Stimulated activated naive CD8-positive, alpha-beta T cell treated with anti-CD3 and anti-CD28 coated beads, Interleukin-15, Interleukin-2, amounts not matched to agents 100 ng/mL and 50 ng/mL, for 24 hours (primary cell): ENCODE data around the gene DUSP2.

Source experiments
- H3K27ac Mint-ChIP-seq: one replicate; pipeline ENCODE4 v1.8.0; 2021; ENCODE audit warnings: mild to moderate bottlenecking, mixed read lengths
- H3K27me3 Mint-ChIP-seq: one replicate; pipeline ENCODE4 v1.8.0; 2021; ENCODE audit warnings: mixed read lengths
- H3K36me3 Mint-ChIP-seq: one replicate; pipeline ENCODE4 v1.8.0; 2021; ENCODE audit warnings: low read depth, mixed read lengths
- H3K4me1 Mint-ChIP-seq: one replicate; pipeline ENCODE4 v1.8.0; 2021; ENCODE audit warnings: low read depth, mixed read lengths
- H3K4me3 Mint-ChIP-seq: one replicate; pipeline ENCODE4 v1.8.0; 2021; ENCODE audit warnings: mild to moderate bottlenecking, mixed read lengths
- H3K9me3 Mint-ChIP-seq: one replicate; pipeline ENCODE4 v1.8.0; 2021; ENCODE audit warnings: mixed read lengths

Gene DUSP2

DNA sequence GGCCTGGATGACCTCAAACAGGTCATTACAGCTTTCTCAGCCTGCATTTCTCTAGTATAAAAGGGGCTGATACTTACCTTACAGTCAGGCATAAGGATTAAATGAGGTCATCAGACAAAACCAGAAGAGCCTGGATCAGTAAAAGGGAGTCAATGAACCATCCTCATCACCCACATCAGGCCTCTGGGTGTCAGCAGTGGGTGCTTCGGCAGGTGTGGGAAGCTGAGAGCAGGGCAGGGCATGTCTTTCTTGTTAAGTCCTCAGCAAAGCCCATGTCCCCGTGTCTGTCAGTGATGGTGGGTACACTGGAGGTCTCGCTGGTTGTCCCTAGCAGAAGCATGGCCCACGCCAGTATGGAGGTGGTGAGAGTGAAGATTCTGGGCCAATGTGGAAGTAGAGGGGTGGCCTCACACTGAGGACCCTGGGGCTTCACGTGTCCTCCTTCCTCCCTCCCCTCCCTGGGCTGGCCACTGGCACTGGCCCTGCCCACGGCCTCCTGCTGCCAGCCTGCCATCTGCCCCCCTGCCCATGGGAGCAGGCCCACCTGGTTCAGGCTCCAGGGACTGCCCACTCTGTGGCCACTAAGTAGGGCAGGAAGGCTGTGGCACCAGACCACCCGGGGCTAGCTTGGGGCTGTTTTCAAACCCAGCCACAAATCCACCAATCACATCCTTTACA, 33.3 kb downstream of the DUSP2 start:
- Mint-ChIP-seq H3K4me1 (peaks cover 7% of the 10 kb centered on the region), H3K9me3 (no peaks in the 10 kb centered on the region), H3K27ac (no peak overlapping the region), H3K27me3 (peaks cover 8% of the 10 kb centered on the region), H3K4me3 (no peak overlapping the region), H3K36me3 (no peaks in the 10 kb centered on the region)

DNA sequence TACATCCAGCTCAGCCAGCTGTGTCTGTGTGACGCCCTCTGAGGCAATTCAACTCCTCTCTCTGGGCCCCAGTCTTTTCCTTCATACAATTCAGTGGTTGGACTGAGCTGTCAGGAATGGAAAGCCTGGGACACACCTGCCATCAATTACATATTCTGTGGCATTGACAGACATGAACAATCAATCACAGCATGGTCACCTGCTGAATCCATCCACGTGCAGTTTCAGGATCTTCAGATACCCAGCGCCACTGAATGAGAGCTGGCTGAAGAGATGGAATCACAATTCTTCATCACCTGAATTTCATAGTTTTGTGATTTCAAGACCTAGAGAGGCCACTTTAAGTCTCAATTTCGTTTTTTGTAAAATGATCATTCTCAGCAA, 34.0 kb downstream of the DUSP2 start:
- Mint-ChIP-seq H3K4me1 (peaks cover 7% of the 10 kb centered on the region), H3K27ac (no peak overlapping the region), H3K4me3 (no peak overlapping the region), H3K27me3 (peaks cover 8% of the 10 kb centered on the region), H3K36me3 (no peaks in the 10 kb centered on the region), H3K9me3 (no peaks in the 10 kb centered on the region)

DNA sequence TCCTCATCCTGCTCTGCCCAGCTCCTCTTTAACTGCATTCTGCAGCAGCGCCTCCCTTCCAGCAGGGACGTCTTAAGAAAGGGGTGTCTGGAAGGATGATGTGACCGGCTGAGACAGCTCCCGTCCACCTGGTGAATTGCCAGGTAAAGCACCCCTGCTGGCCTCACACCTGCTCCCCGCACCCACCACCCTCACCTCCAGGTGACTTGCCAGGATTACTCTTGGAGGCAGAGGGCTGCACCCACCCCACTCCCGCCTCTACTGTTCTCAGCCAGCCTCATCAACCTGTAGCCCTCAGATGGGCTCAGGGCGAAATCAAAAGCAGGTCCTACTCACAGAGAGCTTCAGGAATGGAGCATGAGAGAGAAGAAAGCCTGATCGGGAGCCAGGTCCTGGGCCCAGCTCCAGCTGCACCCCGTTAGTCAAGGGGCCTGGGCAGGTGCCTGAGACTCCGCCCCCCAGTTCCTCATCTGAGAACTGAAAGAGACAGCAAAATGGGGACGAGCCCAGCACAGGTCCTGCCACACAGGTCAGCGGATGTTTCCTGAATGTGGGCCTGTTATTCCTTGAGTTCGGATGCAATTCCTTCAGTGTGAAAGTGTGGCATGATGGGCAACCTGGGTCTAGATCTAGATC, 34.5 kb downstream of the DUSP2 start:
- Mint-ChIP-seq H3K4me1 (peaks cover 6% of the 10 kb centered on the region), H3K36me3 (no peaks in the 10 kb centered on the region), H3K9me3 (no peaks in the 10 kb centered on the region), H3K27me3 (peaks cover 6% of the 10 kb centered on the region), H3K4me3 (no peak overlapping the region), H3K27ac (no peak overlapping the region)

DNA sequence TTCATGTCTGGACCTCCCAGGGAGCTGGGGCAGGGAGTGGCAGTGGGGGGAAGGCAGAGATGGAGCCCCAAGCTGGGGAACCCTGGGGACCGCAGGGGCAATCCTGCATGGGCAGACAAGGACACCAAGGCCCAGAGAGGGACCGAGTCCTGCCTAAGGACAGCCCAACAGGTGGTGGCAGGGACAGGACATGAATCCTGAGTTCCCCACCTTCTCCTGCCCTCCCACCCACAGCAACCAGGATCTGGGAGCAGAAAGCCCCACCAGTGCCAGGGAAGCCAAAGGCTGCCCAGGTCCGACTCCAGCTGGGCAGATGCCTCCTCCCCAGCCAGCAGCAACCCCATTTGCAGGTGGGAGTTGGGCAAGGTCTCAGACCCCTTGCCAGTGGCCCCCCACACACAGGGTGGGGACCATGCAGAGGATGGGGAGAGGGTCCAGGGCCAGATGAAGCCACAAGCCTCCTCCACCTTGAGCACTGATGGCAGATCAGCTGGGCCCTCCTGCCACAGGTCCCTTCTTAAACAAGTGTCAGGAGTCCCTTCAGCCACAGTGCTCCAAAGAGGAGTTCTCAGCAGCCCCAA, 35.2 kb downstream of the DUSP2 start:
- Mint-ChIP-seq H3K27ac (no peak overlapping the region), H3K4me1 (no peaks in the 10 kb centered on the region), H3K27me3 (no peaks in the 10 kb centered on the region)

DNA sequence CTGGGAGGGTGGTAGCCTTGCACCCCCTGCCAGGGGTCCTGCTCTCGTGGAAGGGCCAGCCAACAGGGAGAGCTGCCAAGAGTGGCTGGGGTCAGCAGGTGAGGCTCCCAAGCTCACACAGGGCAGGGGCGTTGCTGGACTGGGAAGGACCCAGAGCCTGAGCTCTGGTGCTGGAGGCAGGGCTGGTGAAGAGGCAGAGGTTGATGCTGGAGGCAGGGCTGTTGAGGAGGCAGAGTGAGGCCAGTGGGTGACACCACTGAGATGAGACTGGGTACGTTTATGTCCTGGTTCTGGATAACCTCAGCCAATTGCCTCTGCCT, 35.9 kb downstream of the DUSP2 start:
- Mint-ChIP-seq H3K4me3 (no peak overlapping the region), H3K36me3 (no peaks in the 10 kb centered on the region), H3K9me3 (no peaks in the 10 kb centered on the region), H3K4me1 (no peaks in the 10 kb centered on the region), H3K27me3 (no peaks in the 10 kb centered on the region), H3K27ac (no peak overlapping the region)

More for the DNA sequence above, 35.2 kb downstream of the DUSP2 start:
- Mint-ChIP-seq H3K9me3 (no peaks in the 10 kb centered on the region), H3K36me3 (no peaks in the 10 kb centered on the region), H3K4me3 (no peak overlapping the region)

DNA sequence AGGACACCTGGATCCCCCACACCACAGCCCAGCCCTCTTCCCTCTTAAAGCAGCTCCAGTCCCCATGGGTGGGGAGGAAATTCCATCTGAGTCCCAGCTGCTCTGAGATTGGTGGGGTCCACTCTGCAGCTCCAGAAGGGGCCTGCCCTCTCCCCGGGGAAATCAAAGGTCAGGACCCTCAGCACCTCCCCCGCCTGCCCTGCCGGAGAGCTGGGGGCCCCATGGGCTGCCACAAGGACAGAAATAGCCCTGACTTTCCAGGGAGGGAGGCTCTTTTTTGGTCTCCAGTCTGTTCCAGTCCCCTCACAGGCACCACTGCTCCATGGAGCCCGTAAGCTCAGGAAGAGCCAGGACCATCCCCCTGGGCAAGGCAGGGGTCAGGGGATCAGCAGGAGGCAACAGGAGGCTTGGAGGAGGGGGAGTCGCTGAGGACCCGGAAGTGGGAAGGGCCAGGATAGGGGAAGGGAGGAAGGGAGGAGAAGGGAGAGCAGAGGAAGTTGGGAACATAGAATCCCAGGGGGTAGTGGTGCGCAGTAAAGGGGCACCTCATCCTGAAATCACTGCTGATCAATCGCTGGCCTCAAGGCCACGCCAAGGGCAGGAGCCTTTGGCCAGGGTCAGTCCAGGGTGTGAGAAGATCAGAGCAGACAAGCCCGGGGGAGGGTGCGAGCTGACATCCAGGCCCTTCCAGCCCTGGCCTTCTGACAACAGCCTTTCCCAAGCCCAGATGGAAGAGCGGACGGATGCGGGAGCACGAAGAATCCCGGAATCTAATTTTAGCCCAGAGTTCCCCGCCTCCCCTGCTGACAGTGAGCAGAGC, 36.5 kb downstream of the DUSP2 start:
- Mint-ChIP-seq H3K27ac (no peak overlapping the region), H3K4me3 (no peak overlapping the region), H3K36me3 (no peaks in the 10 kb centered on the region), H3K9me3 (no peaks in the 10 kb centered on the region), H3K27me3 (no peaks in the 10 kb centered on the region), H3K4me1 (no peaks in the 10 kb centered on the region)

DNA sequence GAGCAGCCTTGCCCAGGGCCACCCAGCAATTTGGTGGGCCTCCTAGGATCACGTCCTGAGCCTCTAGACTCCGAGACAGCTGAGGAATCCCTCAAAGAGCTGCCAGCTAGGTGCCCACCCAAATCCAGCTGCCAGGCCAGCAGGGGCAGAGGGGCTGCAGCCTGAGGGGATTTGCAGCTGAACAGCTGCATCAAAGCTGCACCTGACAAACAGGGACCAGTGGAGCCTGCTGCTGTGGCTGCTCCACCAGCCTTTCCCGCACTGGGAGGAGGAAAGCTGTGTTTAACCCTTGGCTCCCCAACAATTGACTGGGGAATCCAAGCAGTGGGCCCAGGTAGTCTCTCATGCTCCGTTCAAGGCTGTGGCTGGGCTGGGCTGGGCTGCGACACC, 37.1 kb downstream of the DUSP2 start:
- no peaks in the 10 kb centered on the region for H3K36me3 Mint-ChIP-seq
- no peaks in the 10 kb centered on the region for H3K27me3 Mint-ChIP-seq
- no peak overlapping the region for H3K27ac Mint-ChIP-seq
- H3K9me3 Mint-ChIP-seq: no peaks in the 10 kb centered on the region
- H3K4me1 Mint-ChIP-seq: no peaks in the 10 kb centered on the region
- H3K4me3 Mint-ChIP-seq: no peak overlapping the region

DNA sequence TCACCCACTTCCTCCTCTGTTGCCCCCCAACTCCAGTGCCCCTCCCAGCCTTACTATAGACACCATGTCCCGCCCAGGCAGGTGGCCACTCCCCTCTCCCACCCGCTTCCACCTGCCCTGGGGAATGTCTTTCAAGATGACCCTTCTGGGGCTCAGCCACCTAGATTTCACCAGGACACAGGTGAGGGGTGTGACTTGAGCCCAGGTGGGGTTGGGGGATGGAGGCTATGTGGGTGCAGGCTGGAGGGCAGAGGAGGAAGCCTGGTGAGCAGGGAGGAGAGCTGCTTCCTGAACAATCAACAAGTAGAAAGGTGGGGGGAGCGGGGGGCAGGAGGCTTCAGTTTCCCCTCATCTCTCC, 37.6 kb downstream of the DUSP2 start:
- Mint-ChIP-seq H3K27ac (no peak overlapping the region), H3K36me3 (no peaks in the 10 kb centered on the region), H3K9me3 (no peaks in the 10 kb centered on the region), H3K4me1 (no peaks in the 10 kb centered on the region), H3K27me3 (no peaks in the 10 kb centered on the region), H3K4me3 (no peak overlapping the region)

DNA sequence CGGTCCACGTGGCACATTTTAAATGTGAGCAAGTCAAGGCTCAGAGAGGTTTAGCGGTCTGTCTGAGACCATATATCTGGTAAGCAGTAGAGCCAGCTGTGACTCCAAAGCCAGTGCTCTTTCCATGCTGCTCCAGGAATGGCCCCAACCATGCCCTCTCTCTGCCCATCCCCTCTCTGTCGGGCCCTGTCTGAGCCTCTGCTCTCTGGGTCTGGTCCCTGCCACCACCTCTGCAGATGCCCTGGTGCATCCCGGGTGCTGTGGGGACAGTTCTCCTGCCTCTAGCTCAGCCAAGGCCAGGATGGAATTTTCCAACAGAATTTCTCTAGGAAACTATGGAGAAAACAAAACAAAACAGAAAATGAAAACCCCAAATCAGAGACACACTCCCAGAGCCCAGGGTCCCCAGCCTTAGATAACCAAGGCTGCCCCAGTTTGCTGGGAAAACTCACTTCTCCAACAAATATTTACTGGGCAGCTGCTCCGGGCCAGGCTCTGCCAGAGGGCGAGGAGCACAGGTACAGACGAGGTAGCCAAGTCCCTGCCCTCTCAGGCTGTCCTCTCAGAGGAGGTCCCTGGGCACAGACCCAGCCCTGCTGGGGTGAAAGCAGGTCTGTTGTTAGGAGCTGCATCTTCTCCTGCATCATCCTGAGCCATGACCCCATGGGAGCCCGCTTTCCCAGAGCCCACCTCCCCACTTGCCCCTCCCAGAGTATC, 38.1 kb downstream of the DUSP2 start:
- Mint-ChIP-seq H3K36me3 (no peaks in the 10 kb centered on the region), H3K4me3 (no peak overlapping the region), H3K27me3 (no peaks in the 10 kb centered on the region), H3K27ac (no peak overlapping the region), H3K9me3 (no peaks in the 10 kb centered on the region), H3K4me1 (no peaks in the 10 kb centered on the region)

DNA sequence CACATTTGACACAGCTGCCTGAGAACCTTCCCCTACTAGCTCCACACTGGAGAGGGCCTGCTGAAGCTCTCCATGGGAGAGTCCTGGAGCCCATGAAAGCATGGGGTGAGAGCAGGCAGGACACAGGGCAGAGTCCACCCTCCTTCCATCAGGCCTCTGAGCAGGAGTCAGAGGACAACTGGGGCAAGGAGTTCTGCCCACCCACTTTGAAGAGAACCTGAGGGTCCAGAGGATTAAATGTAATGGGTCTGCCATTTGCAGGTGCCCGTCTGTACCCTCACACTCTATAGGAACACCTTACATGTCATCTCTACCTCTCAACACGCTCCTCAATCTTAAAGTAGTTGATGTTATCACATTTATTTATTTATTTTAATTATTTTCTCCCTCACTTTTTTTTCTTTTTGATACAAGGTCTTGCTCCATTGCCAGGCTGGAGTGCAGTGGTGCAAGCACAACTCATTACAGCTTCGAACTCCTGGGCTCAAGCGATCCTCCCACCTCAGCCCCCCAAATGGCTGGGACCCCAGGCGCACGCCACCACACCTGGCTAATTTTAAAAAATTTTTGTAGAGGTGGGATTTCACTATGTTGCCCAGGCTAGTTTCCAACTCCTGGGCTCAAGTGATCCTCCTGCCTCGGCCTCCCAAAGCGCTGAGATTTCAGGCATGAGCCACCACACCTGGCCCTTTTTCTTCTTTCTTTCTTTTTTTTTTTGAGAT, 39.1 kb downstream of the DUSP2 start:
- H3K4me1 Mint-ChIP-seq: no peaks in the 10 kb centered on the region
- no peaks in the 10 kb centered on the region for H3K9me3 Mint-ChIP-seq
- no peaks in the 10 kb centered on the region for H3K36me3 Mint-ChIP-seq
- H3K27me3 Mint-ChIP-seq: no peaks in the 10 kb centered on the region
- no peak overlapping the region for H3K4me3 Mint-ChIP-seq
- H3K27ac Mint-ChIP-seq: no peak overlapping the region

DNA sequence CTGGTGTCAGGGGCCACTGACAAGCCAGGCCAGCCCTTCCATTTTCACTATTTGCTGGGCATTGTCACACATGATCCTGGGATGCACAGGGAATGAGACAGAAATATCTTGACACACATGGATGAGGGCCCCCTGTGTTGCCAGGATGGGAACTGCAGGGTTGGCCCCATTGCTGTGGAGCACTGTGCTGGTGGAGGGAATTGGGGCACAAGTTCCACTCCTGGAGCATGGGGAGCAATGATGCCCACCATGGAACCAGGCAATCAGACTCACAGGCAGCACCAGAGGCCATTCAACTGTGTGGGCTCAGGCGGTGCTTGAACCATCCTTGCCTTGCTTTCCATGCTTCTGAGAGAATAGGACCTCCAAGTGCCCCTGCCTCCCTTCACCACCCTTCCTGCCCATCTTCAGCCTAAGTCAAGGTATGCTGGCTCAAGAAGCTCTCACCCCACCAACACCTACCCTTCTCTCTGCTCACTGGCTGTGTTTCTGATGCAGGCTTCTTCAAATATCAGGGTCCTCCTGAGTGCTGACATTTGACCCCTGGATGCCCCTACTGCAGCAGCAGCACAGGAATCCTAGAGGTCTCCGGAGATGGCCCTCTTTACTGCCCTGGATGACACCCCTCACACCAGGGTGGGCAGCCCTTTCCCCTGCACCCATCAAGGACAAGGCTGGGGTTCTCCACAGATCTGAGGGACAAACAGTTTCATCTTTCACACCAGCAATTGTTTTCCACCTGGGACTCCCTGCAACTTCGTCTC, 39.9 kb downstream of the DUSP2 start:
- H3K27me3 Mint-ChIP-seq: no peaks in the 10 kb centered on the region
- no peak overlapping the region for H3K4me3 Mint-ChIP-seq
- H3K9me3 Mint-ChIP-seq: no peaks in the 10 kb centered on the region
- no peaks in the 10 kb centered on the region for H3K36me3 Mint-ChIP-seq
- H3K4me1 Mint-ChIP-seq: no peaks in the 10 kb centered on the region
- H3K27ac Mint-ChIP-seq: no peak overlapping the region

DNA sequence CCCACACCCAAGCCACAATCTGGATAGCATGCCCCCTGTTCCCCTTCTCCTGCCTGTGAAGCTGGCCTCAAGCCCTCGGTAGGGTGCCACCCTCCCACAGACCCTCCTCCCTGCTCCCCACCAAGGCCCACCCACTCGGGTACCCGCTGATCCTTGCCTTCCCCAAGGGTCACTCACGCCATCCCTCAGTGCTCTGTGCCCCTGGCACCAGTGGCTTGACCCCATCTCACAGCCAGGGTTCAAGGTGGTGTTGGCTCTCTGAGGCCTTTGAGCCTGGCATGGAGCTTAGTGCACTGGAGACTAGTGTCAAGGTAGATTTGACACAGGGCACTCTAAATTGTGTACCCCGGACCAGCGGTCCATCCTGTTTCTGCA, 40.8 kb downstream of the DUSP2 start:
- Mint-ChIP-seq H3K27ac (no peak overlapping the region), H3K36me3 (no peaks in the 10 kb centered on the region), H3K27me3 (no peaks in the 10 kb centered on the region), H3K4me3 (no peak overlapping the region), H3K4me1 (no peaks in the 10 kb centered on the region), H3K9me3 (no peaks in the 10 kb centered on the region)

DNA sequence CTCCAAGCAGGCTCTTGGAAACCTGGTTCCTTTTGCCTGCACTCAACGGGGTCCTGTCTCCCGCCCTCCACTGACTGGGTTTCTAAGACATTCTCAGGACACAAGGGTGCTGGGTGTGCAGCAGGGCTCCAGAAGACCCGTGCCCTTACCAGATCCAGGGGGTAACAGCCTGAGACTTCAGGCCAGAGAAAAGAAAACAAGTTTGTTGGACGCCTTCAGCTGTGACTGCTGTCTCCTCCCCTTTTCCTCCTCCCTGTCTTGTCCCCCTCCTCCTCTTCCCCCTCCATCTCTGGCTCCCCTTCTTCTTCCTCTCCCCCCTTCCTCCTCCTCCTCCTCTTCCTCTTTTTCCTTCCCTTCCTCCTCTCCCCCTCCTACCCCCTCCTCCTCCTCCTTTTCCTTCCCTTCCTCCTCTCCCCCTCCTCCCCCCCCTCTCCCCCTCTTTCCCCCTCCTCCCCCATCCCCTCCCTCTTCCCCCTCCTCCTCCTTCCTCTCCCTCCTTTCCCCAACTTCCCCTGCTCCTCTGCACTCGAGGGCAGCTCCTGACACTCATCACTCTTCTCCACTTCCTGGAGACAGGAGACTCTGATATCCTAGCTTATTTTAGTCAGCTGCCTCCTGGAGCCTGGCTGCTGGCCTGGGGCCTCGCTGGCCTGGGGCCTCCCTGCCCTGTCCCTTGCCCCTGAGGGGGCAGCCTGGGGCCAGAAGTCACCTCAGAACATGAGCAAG, 41.3 kb downstream of the DUSP2 start:
- Mint-ChIP-seq H3K36me3 (no peaks in the 10 kb centered on the region), H3K27ac (no peak overlapping the region), H3K27me3 (no peaks in the 10 kb centered on the region), H3K4me1 (no peaks in the 10 kb centered on the region), H3K9me3 (no peaks in the 10 kb centered on the region), H3K4me3 (no peak overlapping the region)
